ENCODE measurements around the gene MCEE.
A peak's percentile ranks its signal among the peaks of the same experiment; 100 is the strongest.
"Not testable (repeated sequence)": the region's sequence is repeated elsewhere in the genome, so short reads cannot be mapped to it uniquely, and the experiment has no call there.

MCEE gene

GRCh38 chr2:71129114-71129901 lies 721 bp downstream of the MCEE start:
- Histone ChIP-seq H3K9ac (ENCODE audit: low read length) (peak overlapping the region; percentile 88), H3K4me3 (ENCODE audit: low read depth, low read length) (peak overlapping the region; percentile 94), H3K36me3 (ENCODE audit: control insufficient read depth, insufficient read depth, low read length) (peaks cover 21% of the 10 kb centered on the region), H3K9me3 (ENCODE audit: control insufficient read depth, insufficient read depth, low read depth, low read length) (no peaks in the 10 kb centered on the region), H3K27ac (ENCODE audit: low read depth, low read length) (peak overlapping the region; percentile 58; the same call in 1 of the 2 replicates), H3K27me3 (ENCODE audit: control insufficient read depth, insufficient read depth, low read length) (no peaks in the 10 kb centered on the region), H3K4me1 (ENCODE audit: control insufficient read depth, insufficient read depth, low read length) (peaks cover 4% of the 10 kb centered on the region; the same call in 1 of the 2 replicates)

DNA sequence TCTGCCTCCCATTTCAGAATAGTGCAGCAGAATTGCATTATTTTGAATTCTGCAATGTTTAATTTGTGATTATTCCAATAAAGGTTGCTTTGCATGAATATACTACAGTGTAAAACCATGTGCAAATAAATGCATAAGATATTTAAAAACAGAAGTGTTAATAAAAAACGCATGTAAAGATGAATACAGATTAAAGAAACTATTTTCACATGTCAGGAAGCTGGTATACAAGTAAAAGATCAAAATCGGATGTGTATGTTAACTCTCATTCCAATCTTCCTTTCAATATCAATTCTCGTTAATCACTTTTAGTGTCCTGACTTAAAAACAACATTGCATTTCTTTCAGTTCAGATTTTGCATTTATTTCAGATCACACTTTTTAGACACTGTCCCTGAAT lies 3.1 kb downstream of the MCEE start:
- H3K36me3 ChIP-seq (ENCODE audit: control insufficient read depth, insufficient read depth, low read length): peaks cover 21% of the 10 kb centered on the region
- no peak overlapping the region for H3K27ac ChIP-seq (ENCODE audit: low read depth, low read length)
- peaks cover 4% of the 10 kb centered on the region; the same call in 1 of the 2 replicates for H3K4me1 ChIP-seq (ENCODE audit: control insufficient read depth, insufficient read depth, low read length)
- no peak overlapping the region for H3K9ac ChIP-seq (ENCODE audit: low read length)
- H3K9me3 ChIP-seq (ENCODE audit: control insufficient read depth, insufficient read depth, low read depth, low read length): no peaks in the 10 kb centered on the region
- no peaks in the 10 kb centered on the region for H3K27me3 ChIP-seq (ENCODE audit: control insufficient read depth, insufficient read depth, low read length)
- no peak overlapping the region for H3K4me3 ChIP-seq (ENCODE audit: low read depth, low read length)

- Histone ChIP-seq H3K27me3 (ENCODE audit: control insufficient read depth, insufficient read depth, low read length) (no peaks in the 10 kb centered on the region), H3K9ac (ENCODE audit: low read length) (no peak overlapping the region), H3K36me3 (ENCODE audit: control insufficient read depth, insufficient read depth, low read length) (peaks cover 27% of the 10 kb centered on the region), H3K4me3 (ENCODE audit: low read depth, low read length) (no peak overlapping the region), H3K4me1 (ENCODE audit: control insufficient read depth, insufficient read depth, low read length) (no peaks in the 10 kb centered on the region; the same call in 1 of the 2 replicates), H3K9me3 (ENCODE audit: control insufficient read depth, insufficient read depth, low read depth, low read length) (no peaks in the 10 kb centered on the region), H3K27ac (ENCODE audit: low read depth, low read length) (no peak overlapping the region)
Observed at GRCh38 chr2:71125506-71126294, 4.3 kb downstream of the MCEE start.

- H3K9ac ChIP-seq (ENCODE audit: low read length): no peak overlapping the region
- H3K4me3 ChIP-seq (ENCODE audit: low read depth, low read length): no peak overlapping the region
- peaks cover 45% of the 10 kb centered on the region for H3K36me3 ChIP-seq (ENCODE audit: control insufficient read depth, insufficient read depth, low read length)
- no peak overlapping the region for H3K27ac ChIP-seq (ENCODE audit: low read depth, low read length)
- no peaks in the 10 kb centered on the region for H3K27me3 ChIP-seq (ENCODE audit: control insufficient read depth, insufficient read depth, low read length)
- H3K9me3 ChIP-seq (ENCODE audit: control insufficient read depth, insufficient read depth, low read depth, low read length): no peaks in the 10 kb centered on the region
- H3K4me1 ChIP-seq (ENCODE audit: control insufficient read depth, insufficient read depth, low read length): no peaks in the 10 kb centered on the region
Observed at GRCh38 chr2:71122387-71123298, 7.4 kb downstream of the MCEE start.

DNA sequence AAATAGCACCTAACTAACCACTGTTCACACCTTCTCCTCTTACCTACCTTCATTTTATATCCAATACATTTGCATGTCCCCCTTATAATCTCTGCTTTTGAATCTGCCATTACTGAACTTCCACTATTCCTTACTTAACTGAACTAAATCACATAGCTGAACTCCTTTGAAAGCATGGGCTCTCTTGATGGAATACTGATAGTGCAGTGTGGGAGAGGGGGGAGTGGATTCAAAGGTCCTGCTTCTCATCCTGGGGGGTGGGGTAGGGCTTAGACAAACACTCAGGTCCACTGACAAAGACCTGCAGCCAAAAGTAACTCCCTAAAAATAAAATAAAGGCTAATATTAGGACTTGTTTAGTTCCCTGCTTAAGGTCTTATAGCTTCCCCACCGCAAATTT lies 8.6 kb downstream of the MCEE start:
- Histone ChIP-seq H3K4me1 (ENCODE audit: control insufficient read depth, insufficient read depth, low read length) (no peaks in the 10 kb centered on the region), H3K27ac (ENCODE audit: low read depth, low read length) (no peak overlapping the region), H3K36me3 (ENCODE audit: control insufficient read depth, insufficient read depth, low read length) (peaks cover 53% of the 10 kb centered on the region), H3K9ac (ENCODE audit: low read length) (no peak overlapping the region), H3K27me3 (ENCODE audit: control insufficient read depth, insufficient read depth, low read length) (no peaks in the 10 kb centered on the region), H3K4me3 (ENCODE audit: low read depth, low read length) (no peak overlapping the region), H3K9me3 (ENCODE audit: control insufficient read depth, insufficient read depth, low read depth, low read length) (no peaks in the 10 kb centered on the region)

DNA sequence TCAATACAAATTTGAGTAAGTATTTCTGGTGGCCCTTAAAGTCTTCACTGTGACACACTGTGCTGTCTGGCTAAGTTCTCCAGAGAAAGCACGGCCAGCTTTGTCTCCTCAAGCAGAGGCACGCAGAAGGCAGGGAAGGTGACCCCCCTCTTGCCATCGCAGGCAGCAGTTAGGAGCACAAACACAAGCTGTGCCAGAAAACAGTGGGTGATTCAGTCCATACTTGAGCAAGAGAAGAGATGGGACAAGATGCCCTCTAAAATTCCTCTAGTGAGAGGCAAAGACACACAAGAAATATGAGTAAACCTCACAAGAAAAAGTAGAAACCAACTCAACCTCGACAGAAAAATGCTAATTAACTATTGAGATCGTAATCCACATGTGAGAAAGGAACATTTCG lies 9.8 kb downstream of the MCEE start:
- Histone ChIP-seq H3K9ac (ENCODE audit: low read length) (no peak overlapping the region), H3K4me3 (ENCODE audit: low read depth, low read length) (no peak overlapping the region), H3K36me3 (ENCODE audit: control insufficient read depth, insufficient read depth, low read length) (peaks cover 63% of the 10 kb centered on the region), H3K4me1 (ENCODE audit: control insufficient read depth, insufficient read depth, low read length) (no peaks in the 10 kb centered on the region), H3K27ac (ENCODE audit: low read depth, low read length) (no peak overlapping the region), H3K9me3 (ENCODE audit: control insufficient read depth, insufficient read depth, low read depth, low read length) (no peaks in the 10 kb centered on the region), H3K27me3 (ENCODE audit: control insufficient read depth, insufficient read depth, low read length) (no peaks in the 10 kb centered on the region)

DNA sequence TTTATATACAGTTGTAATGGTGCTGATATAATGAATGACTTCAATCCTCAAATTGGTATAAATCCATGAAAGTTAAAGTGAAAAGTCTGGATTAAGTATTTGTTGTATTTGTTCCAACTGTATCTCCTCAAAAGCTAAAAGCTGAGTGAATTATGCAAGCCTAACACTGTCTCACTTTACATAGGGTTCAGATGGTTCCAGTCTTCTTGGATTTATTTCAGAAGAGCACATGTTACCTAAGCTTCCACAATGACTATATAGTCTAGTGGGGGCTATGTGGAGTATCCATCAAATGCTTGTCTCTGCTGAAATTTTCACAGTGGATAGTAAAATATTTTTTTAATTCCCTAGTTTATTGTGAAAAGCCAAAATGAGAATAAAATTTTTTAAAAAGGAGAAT lies 13.0 kb downstream of the MCEE start:
- no peak overlapping the region for H3K4me3 ChIP-seq (ENCODE audit: low read depth, low read length)
- no peaks in the 10 kb centered on the region for H3K27me3 ChIP-seq (ENCODE audit: control insufficient read depth, insufficient read depth, low read length)
- H3K9ac ChIP-seq (ENCODE audit: low read length): no peak overlapping the region
- no peaks in the 10 kb centered on the region for H3K9me3 ChIP-seq (ENCODE audit: control insufficient read depth, insufficient read depth, low read depth, low read length)
- no peak overlapping the region for H3K27ac ChIP-seq (ENCODE audit: low read depth, low read length)
- peaks cover 60% of the 10 kb centered on the region for H3K36me3 ChIP-seq (ENCODE audit: control insufficient read depth, insufficient read depth, low read length)
- no peaks in the 10 kb centered on the region for H3K4me1 ChIP-seq (ENCODE audit: control insufficient read depth, insufficient read depth, low read length)

DNA sequence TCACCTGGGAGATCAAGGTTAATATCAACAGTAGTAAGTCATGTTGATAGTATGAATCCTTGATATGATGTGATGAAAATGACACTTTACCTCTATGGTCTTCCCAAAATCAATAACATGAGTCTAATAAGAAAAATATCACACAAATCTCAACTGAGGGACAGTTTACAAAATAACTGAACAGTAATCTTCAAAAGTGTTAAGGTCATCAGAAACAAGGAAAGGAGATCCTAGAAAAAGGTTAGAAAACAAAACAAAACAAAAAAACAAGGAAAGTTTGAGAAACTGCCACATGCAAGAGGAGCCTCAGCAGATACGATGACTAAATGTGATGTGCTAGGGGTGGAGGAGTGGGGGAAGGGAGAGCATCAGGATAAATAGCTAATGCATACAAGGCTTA lies 16.2 kb downstream of the MCEE start:
- H3K36me3 ChIP-seq (ENCODE audit: control insufficient read depth, insufficient read depth, low read length): peaks cover 58% of the 10 kb centered on the region

GRCh38 chr2:71108091-71108490 lies 21.9 kb downstream of the MCEE start:
- H3K27ac ChIP-seq (ENCODE audit: low read depth, low read length): no peak overlapping the region
- H3K4me1 ChIP-seq (ENCODE audit: control insufficient read depth, insufficient read depth, low read length): peaks cover 10% of the 10 kb centered on the region
- no peaks in the 10 kb centered on the region for H3K27me3 ChIP-seq (ENCODE audit: control insufficient read depth, insufficient read depth, low read length)
- H3K4me3 ChIP-seq (ENCODE audit: low read depth, low read length): no peak overlapping the region
- H3K9ac ChIP-seq (ENCODE audit: low read length): no peak overlapping the region
- no peaks in the 10 kb centered on the region; the same call in 1 of the 2 replicates for H3K9me3 ChIP-seq (ENCODE audit: control insufficient read depth, insufficient read depth, low read depth, low read length)
- H3K36me3 ChIP-seq (ENCODE audit: control insufficient read depth, insufficient read depth, low read length): peaks cover 20% of the 10 kb centered on the region

More for the DNA sequence above, 16.2 kb downstream of the MCEE start:
- H3K9me3 ChIP-seq (ENCODE audit: control insufficient read depth, insufficient read depth, low read depth, low read length): no peaks in the 10 kb centered on the region
- H3K4me1 ChIP-seq (ENCODE audit: control insufficient read depth, insufficient read depth, low read length): no peaks in the 10 kb centered on the region
- no peak overlapping the region for H3K27ac ChIP-seq (ENCODE audit: low read depth, low read length)
- no peak overlapping the region for H3K9ac ChIP-seq (ENCODE audit: low read length)
- H3K27me3 ChIP-seq (ENCODE audit: control insufficient read depth, insufficient read depth, low read length): no peaks in the 10 kb centered on the region
- no peak overlapping the region for H3K4me3 ChIP-seq (ENCODE audit: low read depth, low read length)

- Histone ChIP-seq H3K4me1 (ENCODE audit: control insufficient read depth, insufficient read depth, low read length) (peaks cover 16% of the 10 kb centered on the region), H3K36me3 (ENCODE audit: control insufficient read depth, insufficient read depth, low read length) (peaks cover 17% of the 10 kb centered on the region)
- not testable (repeated sequence) for H3K27ac ChIP-seq (ENCODE audit: low read depth, low read length); H3K9ac ChIP-seq (ENCODE audit: low read length); H3K9me3 ChIP-seq (ENCODE audit: control insufficient read depth, insufficient read depth, low read depth, low read length); H3K4me3 ChIP-seq (ENCODE audit: low read depth, low read length); H3K27me3 ChIP-seq (ENCODE audit: control insufficient read depth, insufficient read depth, low read length)
Observed at GRCh38 chr2:71106463-71106862, 23.6 kb downstream of the MCEE start.
